GM18507 (cell line): ENCODE data around the gene STX16.
A peak's percentile ranks its signal among the peaks of the same experiment; 100 is the strongest.

ENCODE experiments used
- DNase-seq: peaks from one replicate; pipeline ENCODE4 v3.0.0; 2011; ENCODE audit warnings: low read depth; ENCODE audit not compliant: insufficient read length; ENCODE audit errors: extremely low spot score
- FAIRE-seq: peaks from 2 replicates; lab custom pipeline; 2011; peaks lifted over from hg19 to GRCh38; lab: Jason Lieb, UNC

The STX16 gene

GRCh38 chr20:58667975-58668374, 16.9 kb downstream of the STX16 start:
- no peak for FAIRE-seq
- DNase-seq: no peak

GRCh38 chr20:58668901-58669286, 17.8 kb downstream of the STX16 start:
- FAIRE-seq (no peak), DNase-seq (no peak)

DNA sequence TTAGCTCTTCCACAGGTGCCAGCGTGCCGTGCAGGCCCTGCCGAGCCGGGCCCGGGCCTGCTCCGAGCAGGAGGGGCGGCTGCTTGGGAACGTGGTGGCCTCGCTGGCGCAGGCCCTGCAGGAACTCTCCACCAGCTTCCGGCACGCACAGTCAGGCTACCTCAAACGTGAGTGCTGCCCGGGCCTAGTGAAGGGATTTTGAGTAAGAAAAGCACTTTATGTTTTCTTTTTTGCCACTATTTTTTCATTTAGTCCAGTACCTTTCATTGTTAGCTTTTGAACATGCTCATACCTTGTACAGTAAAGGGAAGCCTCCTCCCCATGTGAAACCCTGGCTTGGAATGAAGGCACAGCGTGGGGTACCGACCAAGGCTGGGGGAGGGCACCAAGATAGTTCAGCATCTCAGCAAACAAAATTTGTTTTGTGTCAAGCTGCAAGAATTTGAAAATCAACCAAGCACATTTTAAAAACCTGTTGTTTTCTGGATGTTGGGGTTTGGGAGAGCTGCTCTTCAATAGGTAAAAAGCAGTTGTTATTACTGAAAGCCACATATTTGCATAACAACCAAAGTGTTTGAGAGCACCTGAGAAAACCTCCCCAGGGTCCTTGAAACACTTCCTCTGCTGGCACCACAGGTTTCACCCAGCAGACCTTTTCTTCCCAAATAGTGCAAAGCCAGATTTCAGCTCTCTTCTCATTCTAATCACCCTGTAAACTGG, 18.4 kb downstream of the STX16 start:
- FAIRE-seq: peak; percentile 84

DNA sequence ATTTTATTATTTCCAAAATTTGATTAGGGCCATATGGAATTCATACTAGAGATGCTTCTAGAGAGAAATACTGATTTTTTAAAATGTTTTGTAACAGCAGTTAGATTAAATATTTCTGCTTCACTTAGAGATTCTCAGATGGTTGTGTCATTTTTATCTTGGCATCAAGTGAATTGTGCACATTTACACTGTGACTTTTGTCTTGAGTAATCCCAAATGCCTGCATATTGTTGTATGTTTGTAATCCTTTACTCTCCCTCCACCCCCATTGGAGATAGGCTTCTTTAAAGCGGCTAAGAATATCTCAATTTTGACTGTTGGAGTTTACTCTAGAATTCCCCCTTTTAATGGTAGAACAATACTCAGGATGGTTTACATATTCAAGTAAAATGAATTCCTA, 19.0 kb downstream of the STX16 start:
- peak; percentile 24 for FAIRE-seq
- no peak for DNase-seq

More for the DNA sequence above, 18.4 kb downstream of the STX16 start:
- DNase-seq: no peak

DNA sequence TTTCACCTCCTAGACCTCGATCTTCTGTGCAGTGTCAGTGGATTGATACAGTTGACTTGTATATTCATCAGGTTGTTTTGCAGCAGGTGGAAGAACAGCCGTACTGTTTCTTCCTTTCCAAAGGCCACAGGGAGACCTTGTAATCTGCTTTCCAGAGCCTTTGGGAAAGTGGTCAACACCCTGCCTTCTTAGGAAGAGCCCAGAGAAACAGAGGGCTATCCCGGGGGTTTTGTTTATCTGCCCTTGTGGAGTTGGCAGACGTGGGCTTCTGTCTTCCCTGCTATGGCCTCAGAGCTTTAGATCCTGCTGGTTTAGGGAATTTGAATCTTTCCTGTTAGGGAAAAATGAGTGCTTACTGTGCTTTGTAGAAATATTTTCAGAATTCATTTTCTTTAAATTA, 19.6 kb downstream of the STX16 start:
- no peak for DNase-seq
- FAIRE-seq: no peak

GRCh38 chr20:58673119-58673518, 22.0 kb downstream of the STX16 start:
- no peak for DNase-seq
- FAIRE-seq: no peak

GRCh38 chr20:58675146-58675584, 24.1 kb downstream of the STX16 start:
- DNase-seq (no peak), FAIRE-seq (no peak)

GRCh38 chr20:58675641-58676040, 24.6 kb downstream of the STX16 start:
- FAIRE-seq: no peak
- DNase-seq: no peak

- no peak for FAIRE-seq
- no peak for DNase-seq
Observed at GRCh38 chr20:58676161-58676560, 25.1 kb downstream of the STX16 start.

DNA sequence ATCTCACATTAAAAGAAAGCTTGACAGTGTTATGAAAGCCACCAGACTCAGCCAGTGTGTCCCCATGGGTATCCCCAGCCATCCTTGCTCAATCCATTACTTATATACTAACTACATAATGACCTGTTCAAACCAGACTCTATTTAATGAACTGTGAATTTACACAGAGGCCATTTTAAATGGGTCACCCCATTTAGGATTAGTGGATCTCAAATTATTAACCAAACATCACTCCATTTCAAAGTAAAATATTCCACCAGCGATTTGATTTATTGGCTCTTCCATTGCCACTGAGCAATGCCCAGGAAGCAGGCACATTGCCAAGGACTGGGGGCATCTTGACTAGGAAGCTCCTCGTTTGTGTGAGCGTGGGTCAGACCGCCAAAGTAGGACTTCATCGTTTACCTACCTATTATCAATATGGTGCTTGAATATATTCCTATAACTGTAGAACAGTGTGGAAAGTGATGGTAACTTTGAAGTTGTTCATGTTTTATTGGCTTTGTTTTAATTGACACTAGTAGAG, 26.1 kb downstream of the STX16 start:
- DNase-seq (no peak), FAIRE-seq (no peak)

GRCh38 chr20:58677808-58678207, 26.7 kb downstream of the STX16 start:
- DNase-seq: no peak
- no peak for FAIRE-seq

DNA sequence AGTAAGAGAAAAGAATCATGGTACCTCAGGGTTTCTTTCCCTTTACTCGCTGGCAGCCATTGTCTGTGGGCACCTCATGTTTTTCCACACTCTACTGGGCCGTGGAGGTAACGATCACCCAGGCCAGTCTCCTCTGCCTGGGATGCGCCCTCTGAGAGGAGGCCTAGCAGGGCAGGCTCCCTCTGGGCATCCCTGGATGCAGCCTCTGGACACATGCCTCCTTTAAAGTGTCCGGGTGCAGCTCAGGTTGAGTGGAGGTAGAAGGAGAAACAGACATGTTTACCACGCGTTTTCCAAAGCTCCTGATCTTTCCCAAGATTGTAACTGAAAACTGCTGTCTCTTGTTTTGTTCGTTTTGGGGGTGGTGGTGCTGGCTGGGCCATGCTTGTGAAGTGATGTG, 27.7 kb downstream of the STX16 start:
- no peak for DNase-seq
- FAIRE-seq: no peak

- DNase-seq (no peak), FAIRE-seq (no peak)
Observed at GRCh38 chr20:58682656-58683531, 31.8 kb downstream of the STX16 start.

GRCh38 chr20:58684291-58684690, 33.2 kb downstream of the STX16 start:
- DNase-seq: no peak
- no peak for FAIRE-seq

GRCh38 chr20:58685988-58686387, 34.9 kb downstream of the STX16 start:
- FAIRE-seq (no peak), DNase-seq (no peak)

DNA sequence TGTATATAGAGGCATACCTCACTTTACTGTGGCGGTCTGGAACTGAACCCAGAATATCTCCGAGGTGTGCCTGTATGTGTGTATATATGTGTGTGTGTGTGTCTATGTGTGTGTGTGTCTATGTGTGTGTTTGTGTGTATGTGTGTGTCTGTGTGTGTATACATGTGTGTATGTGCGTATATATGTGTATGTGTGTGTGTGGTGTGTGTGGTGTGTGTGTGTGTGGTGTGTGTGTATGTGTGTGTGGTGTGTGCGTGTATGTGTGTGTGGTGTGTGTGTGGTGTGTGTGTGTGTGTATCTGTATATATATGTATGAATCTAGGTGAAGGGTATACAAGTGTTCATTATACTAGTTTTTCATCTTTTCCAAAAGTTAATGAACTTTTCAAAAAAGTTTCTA, 37.3 kb downstream of the STX16 start:
- DNase-seq: no peak
- peak; percentile 21 for FAIRE-seq

DNA sequence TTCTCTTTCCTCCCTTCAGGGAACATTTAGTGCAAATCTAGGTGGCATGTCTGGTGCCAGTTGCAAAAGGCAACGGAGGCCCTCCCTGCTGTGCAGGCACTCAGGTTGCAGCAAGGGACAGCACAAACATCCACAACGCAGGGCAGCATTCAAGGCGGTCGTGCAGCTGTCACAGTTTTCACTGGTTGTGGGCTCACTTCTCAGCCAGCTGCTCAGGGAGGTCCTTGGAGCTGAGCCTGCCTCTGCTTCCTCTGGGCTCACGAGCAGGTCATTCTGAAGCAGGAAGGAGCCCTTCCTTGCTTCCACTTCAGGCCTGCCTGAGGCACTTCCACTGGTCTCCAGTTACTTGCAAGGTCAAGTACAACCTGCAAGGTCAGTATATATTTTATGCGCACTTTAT, 37.8 kb downstream of the STX16 start:
- no peak for DNase-seq
- no peak for FAIRE-seq

DNA sequence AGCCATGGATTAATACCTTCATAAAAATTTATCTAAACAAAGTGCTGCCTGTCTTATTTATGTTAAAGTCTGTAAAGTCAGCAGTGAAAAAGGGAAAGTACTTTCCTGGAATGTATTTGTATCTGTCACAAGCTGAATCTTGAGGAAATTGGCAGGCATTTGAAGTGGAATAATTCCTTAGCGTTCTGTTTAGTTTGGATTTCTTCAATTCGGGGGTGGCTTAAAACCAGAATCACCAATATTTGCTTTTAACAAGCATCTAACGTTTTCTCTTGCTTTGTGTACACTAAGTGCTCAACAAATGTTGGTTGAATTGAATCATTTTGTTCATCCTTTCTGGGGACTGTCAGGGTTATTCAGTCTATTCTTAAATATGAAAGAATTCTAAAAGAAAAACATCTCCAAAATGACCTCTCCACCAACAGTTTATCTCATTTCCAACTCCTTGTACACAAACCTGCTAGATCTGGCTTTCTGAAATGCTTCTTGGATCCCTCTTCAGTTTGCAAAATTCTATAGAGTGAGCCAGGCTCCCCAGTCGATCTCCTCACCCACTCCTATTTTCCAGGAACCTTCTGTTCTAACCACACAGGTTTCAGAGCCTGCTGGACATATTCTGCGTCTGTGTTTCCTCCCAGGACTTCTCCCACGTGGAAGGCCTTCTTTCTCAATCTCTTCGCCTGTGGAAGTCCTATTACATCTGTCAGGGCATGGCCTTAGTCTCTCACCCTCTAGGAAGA, 39.5 kb downstream of the STX16 start:
- DNase-seq (no peak), FAIRE-seq (no peak)

DNA sequence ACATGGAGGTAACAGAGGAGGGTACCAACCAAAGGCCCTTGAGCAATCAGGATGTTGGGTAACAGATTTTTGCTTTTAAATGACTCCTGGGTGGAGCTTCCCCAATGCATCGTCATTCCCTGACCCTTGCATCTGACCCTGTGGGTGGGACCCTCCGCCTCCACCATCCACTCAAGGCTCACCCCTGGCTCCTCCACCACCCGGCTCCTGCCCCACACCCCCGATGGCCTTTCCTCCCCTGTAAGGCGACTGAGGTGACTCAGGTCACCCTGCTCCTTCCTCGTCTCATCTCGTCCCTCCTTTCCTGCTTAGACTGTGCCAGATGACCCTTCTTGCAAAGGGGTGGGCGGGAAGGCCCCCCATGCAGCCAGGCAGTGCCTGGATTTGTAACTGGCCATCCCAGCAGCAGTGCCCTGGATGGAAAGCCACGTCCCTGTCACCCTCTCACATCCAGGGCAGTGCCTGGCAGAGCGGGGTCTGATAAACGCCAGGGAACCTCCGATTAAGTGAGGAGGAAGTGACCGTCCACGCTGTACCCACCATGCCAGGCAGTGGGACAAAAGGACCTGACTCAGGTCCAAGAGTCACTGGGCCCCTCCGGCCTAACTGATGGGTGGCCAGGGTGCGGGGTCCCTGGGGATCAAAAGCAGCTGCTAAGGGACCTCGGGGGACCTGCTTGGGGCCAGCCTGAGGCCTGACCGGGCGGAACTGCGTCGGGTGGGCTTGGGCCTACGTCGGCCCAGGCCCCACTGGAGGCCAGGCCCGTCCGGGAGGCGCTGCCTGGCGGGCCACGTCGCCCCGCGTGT, 40.9 kb downstream of the STX16 start:
- FAIRE-seq: no peak

More for the DNA sequence above, 40.9 kb downstream of the STX16 start:
- no peak for DNase-seq
